Activated T-cell treated with anti-CD3 and anti-CD28 coated beads, Interleukin-2, amount 50 U/mL, for 72 hours (primary cell): ENCODE measurements around the gene WASL. TPM values are rescaled to one million over a fixed set of nuclear protein-coding genes. Genes with fewer than 3 reads are reported as not detected.

ENCODE experiments used
- ATAC-seq, 2 donors: fragments of 150-1000 bp; cut with Tn5 transposase; replicated peaks in 1 of 2; 2 replicates each; pipeline ENCODE4 v1.10.0; 2021; ENCODE audit warnings: moderate library complexity in 2 of 2, mild to moderate bottlenecking in 1 of 2
- DNase-seq, 2 donors: peaks; one replicate each; pipeline ENCODE4 v3.0.0; 2021 to 2022; ENCODE audit warnings: mixed read lengths in 1 of 2
- H3K27ac Mint-ChIP-seq: one replicate; pipeline ENCODE4 v1.8.0; 2022; ENCODE audit warnings: mild to moderate bottlenecking, moderate library complexity, mixed read lengths
- H3K27me3 Mint-ChIP-seq: one replicate; pipeline ENCODE4 v1.8.0; 2022; ENCODE audit warnings: low read depth, mixed read lengths
- H3K36me3 Mint-ChIP-seq, 2 donors: one replicate each; pipeline ENCODE4 v1.8.0; 2022; ENCODE audit warnings: mixed read lengths in 2 of 2, mild to moderate bottlenecking in 1 of 2; ENCODE audit not compliant: insufficient read depth in 2 of 2
- H3K4me1 Mint-ChIP-seq: one replicate; pipeline ENCODE4 v1.8.0; 2022; ENCODE audit warnings: low read depth, mixed read lengths
- H3K4me3 Mint-ChIP-seq, 2 donors: one replicate each; pipeline ENCODE4 v1.8.0; 2022; ENCODE audit warnings: mild to moderate bottlenecking in 2 of 2, mixed read lengths in 2 of 2, moderate library complexity in 2 of 2
- H3K9me3 Mint-ChIP-seq, 2 donors: one replicate each; pipeline ENCODE4 v1.8.0; 2022; ENCODE audit warnings: mixed read lengths in 2 of 2
- total RNA-seq, 2 donors: library from RNA; stranded (reverse); gene quantifications; one replicate each; pipeline ENCODE4 v1.2.3, GENCODE V29; 2022

Gene WASL
- total RNA-seq, 2 donors from 2014 or later = 7.2 to 8.7 TPM

DNA sequence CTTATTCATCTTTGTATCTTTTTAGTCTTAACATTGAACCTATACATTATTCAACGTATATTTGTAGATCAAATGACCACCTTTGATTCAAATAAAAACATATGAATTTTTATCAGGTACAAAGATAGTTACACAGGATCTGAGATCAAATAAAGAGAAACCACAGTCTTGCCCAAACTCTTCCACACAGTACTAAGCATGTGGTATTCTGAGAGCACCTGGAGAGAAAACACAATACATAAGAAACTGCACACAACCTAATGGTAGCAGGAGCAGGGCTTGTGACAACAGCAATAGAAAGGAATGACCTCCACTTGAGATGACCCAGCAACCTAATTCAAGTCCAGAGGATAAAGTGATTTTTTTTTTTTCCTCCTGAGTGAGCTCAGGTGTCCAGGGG is 6.5 kb upstream of the WASL start:
- ATAC-seq = no peak
- Mint-ChIP-seq H3K4me1 (peaks cover 42% of the 10 kb centered on the region), H3K4me3 (no peak overlapping the region), H3K36me3 (no peaks in the 10 kb centered on the region), H3K27ac (no peak overlapping the region), H3K27me3 (no peaks in the 10 kb centered on the region), H3K9me3 (no peaks in the 10 kb centered on the region)
- DNase-seq = no peak

DNA sequence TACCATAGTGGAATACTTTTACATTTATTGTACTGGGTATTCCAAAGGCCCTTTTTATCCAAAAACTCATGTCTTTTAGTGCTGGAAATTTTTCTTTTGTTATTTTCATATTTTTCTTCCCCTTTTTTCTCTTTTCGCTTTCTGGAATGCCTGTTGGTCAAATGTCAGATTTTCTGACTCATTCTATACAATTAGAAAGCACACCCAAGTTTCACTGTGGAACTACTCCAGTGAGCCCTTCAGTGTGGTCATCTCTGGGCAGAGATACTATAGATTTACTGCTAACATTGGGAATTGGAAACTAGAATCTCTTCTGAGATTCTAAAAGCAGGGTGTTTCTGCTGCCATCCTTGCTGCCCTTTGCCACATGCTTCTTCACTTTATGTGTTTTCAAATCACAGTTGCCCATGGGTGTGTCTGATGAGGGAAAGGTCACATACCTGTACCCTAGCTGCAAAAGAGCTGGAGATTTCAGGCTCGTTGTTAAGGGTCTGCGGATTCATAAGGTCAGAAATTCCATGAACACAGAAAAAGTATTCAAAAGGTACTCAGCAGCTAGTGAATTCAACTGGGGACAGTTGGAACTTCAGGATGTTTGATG is 5.6 kb upstream of the WASL start:
- DNase-seq (no peak), ATAC-seq (no peak)
- H3K9me3 Mint-ChIP-seq = no peaks in the 10 kb centered on the region
- no peaks in the 10 kb centered on the region for H3K36me3 Mint-ChIP-seq
- H3K4me3 Mint-ChIP-seq = no peak overlapping the region
- H3K27me3 Mint-ChIP-seq = no peaks in the 10 kb centered on the region
- H3K4me1 Mint-ChIP-seq = peaks cover 42% of the 10 kb centered on the region
- H3K27ac Mint-ChIP-seq = no peak overlapping the region

DNA sequence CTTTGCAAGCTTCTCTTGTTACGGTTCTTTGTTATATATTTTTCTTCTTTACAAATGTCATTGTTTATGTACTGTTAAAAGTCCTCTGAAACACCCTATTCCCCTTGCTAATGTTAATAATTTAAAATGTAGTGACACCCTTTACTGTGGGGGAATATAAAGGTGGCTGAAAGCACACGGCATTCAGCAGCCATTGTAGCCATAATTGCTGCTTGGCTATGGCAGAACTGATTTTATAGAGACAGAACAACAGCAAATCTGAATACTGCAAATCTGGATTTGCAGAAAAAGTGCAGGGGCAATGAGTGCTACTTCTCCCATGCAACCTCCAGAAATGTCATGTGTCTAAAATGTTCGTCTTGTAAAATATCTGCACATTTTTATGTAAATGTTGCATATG is 3.7 kb upstream of the WASL start:
- Mint-ChIP-seq H3K9me3 (no peaks in the 10 kb centered on the region), H3K4me3 (no peak overlapping the region), H3K27me3 (no peaks in the 10 kb centered on the region), H3K36me3 (peaks cover 4 to 8% of the 10 kb centered on the region in 2 donors), H3K27ac (no peak overlapping the region), H3K4me1 (peaks cover 45% of the 10 kb centered on the region)
- ATAC-seq (no peak), DNase-seq (no peak)

DNA sequence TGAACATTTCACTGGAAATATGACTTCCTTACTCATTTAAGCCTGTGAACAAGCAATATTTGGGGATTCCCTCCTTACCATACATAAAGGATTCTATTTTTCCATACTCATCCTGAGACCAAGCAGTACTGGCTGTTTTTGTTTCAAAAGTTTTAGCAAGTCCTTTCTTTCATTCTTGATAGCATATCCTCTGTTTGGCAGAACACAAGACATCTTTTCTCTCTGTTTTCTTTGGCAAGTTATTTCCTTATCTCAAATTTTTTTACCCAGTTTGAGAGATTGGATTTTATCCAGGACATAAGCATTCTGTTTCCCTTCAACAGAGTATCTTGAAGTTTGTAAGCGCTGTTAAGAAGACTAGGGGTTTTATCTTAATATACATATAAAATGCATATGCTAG is 3.0 kb upstream of the WASL start:
- DNase-seq = no peak
- Mint-ChIP-seq H3K36me3 (peaks cover 9 to 12% of the 10 kb centered on the region in 2 donors), H3K27ac (peak overlapping the region; percentile 91), H3K27me3 (no peaks in the 10 kb centered on the region), H3K9me3 (no peaks in the 10 kb centered on the region), H3K4me1 (peaks cover 44% of the 10 kb centered on the region), H3K4me3 (peak overlapping the region in 1 of 2 donors; percentile 70)
- ATAC-seq = no peak

DNA sequence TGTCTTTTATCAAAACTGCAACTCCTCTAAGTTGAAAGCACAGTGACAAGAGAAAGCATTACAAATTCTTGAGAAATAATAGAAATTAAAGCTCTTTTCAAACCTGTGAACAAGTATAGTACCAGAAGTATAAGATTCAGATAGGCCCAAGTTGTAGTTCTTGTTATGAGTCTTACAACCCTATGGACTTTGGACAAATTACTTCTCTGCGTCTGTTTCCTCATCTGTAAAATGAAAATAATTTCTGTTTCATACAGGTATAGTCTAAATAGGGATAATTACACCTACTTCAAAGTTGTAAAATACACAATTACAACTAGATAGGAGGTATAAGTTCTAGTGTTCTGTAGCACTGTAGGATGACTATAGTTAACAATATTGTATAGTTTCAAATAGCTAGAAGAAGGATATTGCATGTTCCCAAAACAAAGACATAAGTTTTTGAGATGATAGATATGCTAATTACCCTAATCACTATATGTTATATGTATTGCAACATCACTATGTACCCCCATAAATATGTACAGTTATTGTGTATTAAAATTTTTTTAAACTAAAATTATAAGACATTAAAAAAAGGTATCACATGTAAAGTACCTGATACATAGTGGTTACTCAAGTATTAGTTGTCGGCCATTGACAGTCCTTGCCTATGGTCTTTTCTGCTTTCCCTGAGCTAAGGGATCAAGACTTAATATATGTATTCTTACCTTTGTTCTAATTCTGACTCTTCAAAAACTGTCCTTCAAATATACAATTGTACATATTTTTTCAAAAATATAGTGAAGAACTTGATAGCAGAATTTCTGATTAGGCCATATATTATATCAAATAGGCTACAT is 1.8 kb upstream of the WASL start:
- no peak overlapping the region for H3K27ac Mint-ChIP-seq

DNA sequence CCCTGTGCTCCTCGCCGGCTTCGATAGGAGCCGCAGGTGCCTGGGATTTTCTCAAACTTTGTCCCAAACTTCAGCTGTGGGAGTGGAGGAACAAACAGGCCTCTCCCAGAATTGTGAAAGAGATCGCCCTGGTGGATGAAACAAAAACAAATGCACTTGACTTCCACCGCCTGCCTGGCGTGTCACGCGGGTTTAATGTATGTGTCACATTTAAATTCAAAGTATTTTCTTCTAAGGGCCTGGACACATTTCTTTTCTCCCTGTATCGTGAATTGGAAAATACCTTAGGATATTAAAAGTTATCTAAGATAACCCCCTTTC is 694 bp upstream of the WASL start:
- H3K27me3 Mint-ChIP-seq = no peaks in the 10 kb centered on the region
- H3K4me3 Mint-ChIP-seq = peak overlapping the region; percentile 97 to 99
- H3K4me1 Mint-ChIP-seq = peaks cover 57% of the 10 kb centered on the region
- peaks cover 9 to 14% of the 10 kb centered on the region in 2 donors for H3K36me3 Mint-ChIP-seq
- H3K9me3 Mint-ChIP-seq = no peaks in the 10 kb centered on the region
- DNase-seq (peak; percentile 35 to 46), ATAC-seq (peak; percentile 8 to 10)
- peak overlapping the region; percentile 95 for H3K27ac Mint-ChIP-seq

More for the DNA sequence above, 1.8 kb upstream of the WASL start:
- Mint-ChIP-seq H3K9me3 (no peaks in the 10 kb centered on the region), H3K4me3 (peak overlapping the region; percentile 55 to 97), H3K4me1 (peaks cover 55% of the 10 kb centered on the region), H3K36me3 (peaks cover 9 to 14% of the 10 kb centered on the region in 2 donors), H3K27me3 (no peaks in the 10 kb centered on the region)
- ATAC-seq (no peak), DNase-seq (no peak)

DNA sequence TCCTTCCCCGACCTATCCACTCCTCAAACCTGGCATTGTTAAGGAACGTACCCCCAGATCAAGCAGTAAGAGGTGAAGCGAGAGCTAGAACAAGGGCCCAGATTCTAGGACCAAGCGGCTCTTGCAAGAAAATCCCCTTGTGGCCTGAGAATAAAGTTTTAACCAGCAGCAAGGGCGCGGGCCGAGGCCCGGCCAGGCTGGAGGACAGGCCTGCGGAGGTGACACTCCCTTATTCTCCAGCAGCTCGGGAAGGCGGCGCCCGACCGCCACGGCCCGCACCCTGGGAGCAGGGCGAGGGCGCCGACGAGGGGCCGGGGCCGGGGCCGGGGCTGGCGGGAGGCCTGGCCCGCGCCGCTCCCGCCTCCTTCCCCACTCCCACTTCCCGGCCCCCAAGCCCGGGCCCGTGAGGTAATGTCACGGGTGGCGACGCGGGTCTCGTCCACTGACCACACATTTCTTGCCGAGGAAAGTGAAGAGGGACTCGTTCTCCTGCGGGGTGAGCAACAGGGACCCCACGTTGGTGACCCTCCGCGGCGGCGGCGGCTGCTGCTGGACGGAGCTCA is 551 bp downstream of the WASL start:
- no peaks in the 10 kb centered on the region for H3K27me3 Mint-ChIP-seq
- H3K27ac Mint-ChIP-seq = peak overlapping the region; percentile 98
- DNase-seq = peak; percentile 39 to 41

DNA sequence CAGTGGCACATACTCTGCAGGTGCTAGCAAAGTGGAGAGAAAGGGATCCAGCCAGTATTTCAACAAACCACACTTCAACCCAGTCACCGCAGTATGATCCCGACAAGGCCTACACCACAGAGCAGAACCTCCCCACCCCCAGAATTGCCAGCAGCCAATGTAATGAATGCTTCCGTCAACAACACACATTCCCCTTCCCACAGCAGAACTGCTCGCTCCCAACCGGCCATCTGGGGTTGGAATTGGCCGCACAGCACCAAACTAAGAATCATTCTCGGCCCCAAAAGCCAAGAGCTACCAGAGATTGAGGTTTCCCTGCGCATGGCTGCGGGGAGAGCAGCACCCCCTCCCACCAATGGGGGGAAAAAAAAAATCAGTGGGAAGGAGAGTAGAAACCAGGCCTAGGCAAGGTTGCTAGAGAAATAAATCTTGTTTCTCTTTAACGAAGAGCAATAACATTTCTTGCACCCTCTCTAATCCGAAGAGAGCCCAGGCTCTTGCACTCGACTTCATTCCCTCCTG is 1.1 kb downstream of the WASL start:
- Mint-ChIP-seq H3K9me3 (no peaks in the 10 kb centered on the region), H3K4me1 (peaks cover 67% of the 10 kb centered on the region), H3K27me3 (no peaks in the 10 kb centered on the region), H3K4me3 (peak overlapping the region; percentile 97 to 99), H3K27ac (peak overlapping the region; percentile 98), H3K36me3 (peaks cover 13 to 14% of the 10 kb centered on the region in 2 donors)
- DNase-seq = peak; percentile 41 to 42
- ATAC-seq = peak in 1 of 2 donors; percentile 6

More for the DNA sequence above, 551 bp downstream of the WASL start:
- Mint-ChIP-seq H3K9me3 (no peaks in the 10 kb centered on the region), H3K4me3 (peak overlapping the region; percentile 97 to 99), H3K36me3 (peaks cover 13 to 14% of the 10 kb centered on the region in 2 donors), H3K4me1 (peaks cover 61% of the 10 kb centered on the region)
- peak; percentile 33 to 35 for ATAC-seq

DNA sequence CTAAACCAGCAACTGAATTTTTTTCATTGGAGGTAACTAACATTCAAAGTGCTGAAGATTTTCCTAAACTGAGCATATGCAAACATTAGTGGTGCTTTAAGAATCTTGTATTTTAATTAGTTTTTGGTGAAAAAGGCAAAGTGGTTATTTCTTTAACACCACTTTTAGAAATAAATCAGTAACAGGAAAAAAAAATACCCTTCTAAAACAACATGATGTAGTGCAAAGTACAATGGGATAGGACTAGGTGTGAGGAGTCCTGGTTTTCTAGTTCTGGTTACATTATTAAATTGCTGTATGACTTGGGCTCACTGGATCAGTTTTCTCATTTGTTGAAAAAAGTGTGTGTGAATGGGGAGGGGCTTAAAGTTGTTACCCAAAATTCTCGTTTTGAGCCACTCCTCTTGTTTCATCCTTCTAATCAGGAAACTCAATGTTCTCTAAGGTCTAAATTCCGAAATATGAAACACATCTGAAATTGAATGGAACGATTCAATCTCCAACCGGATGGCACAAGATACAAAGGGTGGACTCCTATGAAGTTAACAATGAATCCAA is 1.8 kb downstream of the WASL start:
- no peak for ATAC-seq
- H3K4me3 Mint-ChIP-seq = peak overlapping the region; percentile 97 to 99
- H3K4me1 Mint-ChIP-seq = peaks cover 68% of the 10 kb centered on the region
- H3K36me3 Mint-ChIP-seq = peaks cover 13 to 14% of the 10 kb centered on the region in 2 donors
- H3K27ac Mint-ChIP-seq = peak overlapping the region; percentile 98
- no peaks in the 10 kb centered on the region for H3K27me3 Mint-ChIP-seq
- H3K9me3 Mint-ChIP-seq = no peaks in the 10 kb centered on the region
- DNase-seq = no peak

DNA sequence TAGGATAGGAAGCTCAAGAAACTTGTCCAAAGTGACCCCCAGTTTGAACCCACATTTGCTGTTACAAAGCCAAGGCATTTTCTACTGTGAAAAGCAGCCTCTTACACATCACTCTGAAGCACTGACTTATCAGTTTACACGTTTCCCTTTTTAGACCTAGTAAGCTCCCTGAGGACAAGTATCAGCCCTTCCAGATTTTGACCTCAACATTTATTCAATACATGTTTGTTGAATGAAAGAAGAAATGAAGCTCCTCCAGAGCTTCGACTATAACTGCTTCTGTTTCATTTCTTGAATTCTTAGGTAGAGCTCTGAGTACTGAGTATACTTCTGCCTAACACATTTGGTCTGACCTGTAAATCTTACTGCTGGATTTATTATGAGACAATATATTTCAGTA is 2.7 kb downstream of the WASL start:
- Mint-ChIP-seq H3K9me3 (no peaks in the 10 kb centered on the region), H3K27me3 (no peaks in the 10 kb centered on the region), H3K4me1 (peaks cover 60% of the 10 kb centered on the region), H3K36me3 (peaks cover 13 to 14% of the 10 kb centered on the region in 2 donors), H3K4me3 (peak overlapping the region; percentile 97 to 99), H3K27ac (peak overlapping the region; percentile 98)
- DNase-seq (no peak), ATAC-seq (no peak)

DNA sequence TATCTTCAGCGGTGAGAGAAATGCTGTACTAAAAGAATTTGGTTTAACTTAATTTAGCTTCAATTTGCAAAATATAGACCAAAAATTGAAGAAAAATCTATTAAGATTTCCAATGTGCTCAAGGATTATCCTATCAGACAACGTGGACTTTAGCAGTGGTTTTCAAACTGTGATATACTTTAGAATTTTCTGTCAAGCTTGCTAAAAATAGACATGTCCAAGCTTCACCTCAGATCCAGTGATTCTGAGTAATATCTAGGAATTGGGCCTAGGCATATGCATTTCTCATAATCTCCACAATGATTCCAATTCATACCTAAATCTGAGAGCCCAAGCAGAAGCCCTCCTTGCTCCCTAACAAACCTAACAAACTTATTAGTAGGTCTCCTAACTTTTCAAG is 3.4 kb downstream of the WASL start:
- no peaks in the 10 kb centered on the region for H3K27me3 Mint-ChIP-seq
- H3K9me3 Mint-ChIP-seq = no peaks in the 10 kb centered on the region
- H3K4me3 Mint-ChIP-seq = peak overlapping the region; percentile 97 to 99
- H3K27ac Mint-ChIP-seq = peak overlapping the region; percentile 98
- peaks cover 13 to 14% of the 10 kb centered on the region in 2 donors for H3K36me3 Mint-ChIP-seq
- ATAC-seq = no peak
- peaks cover 62% of the 10 kb centered on the region for H3K4me1 Mint-ChIP-seq
- DNase-seq = no peak

DNA sequence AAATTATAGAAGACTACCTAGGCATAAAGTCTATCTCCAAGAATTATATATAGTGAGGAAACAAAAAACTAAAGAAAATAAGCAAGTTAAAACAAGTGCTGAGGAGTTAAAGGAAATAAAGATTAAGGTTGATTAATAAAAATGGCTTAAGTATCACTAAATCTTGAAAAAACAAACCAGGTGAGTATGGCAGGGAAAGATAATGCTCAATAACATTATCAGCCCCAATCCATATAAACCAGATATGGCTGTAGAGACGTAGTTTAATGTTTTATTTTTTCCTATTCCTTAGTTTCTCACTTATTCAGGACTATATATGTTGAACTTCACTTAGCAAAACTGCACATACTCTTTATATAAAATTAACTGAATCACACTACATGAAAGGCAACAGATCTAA is 4.4 kb downstream of the WASL start:
- Mint-ChIP-seq H3K27ac (no peak overlapping the region), H3K4me3 (peak overlapping the region in 1 of 2 donors; percentile 34), H3K9me3 (no peaks in the 10 kb centered on the region), H3K4me1 (peaks cover 62% of the 10 kb centered on the region), H3K27me3 (no peaks in the 10 kb centered on the region), H3K36me3 (peaks cover 13 to 14% of the 10 kb centered on the region in 2 donors)
- no peak for ATAC-seq
- no peak for DNase-seq

DNA sequence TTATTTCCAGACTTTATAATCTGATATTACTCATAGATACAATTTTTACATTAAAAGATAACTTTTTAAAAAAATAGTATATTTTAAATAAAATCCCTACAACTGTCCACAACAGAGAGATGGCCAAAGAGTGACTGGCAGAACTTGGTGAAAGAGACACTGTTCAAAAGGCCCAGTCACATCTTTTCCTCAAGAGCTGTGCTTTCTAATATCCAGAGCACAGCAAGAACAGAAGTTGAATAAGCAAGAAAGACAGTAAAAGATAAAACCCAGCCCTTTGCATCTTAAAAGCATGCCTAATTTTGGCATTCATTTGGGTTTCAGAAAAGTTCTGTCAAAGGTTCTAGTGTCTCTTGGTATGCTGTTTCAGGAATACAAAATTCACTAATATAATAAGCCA is 6.9 kb downstream of the WASL start:
- H3K9me3 Mint-ChIP-seq = no peaks in the 10 kb centered on the region
- DNase-seq (no peak), ATAC-seq (peak in 1 of 2 donors; percentile 62)
- H3K27me3 Mint-ChIP-seq = no peaks in the 10 kb centered on the region
- peak overlapping the region in 1 of 2 donors; percentile 55 for H3K4me3 Mint-ChIP-seq
- H3K36me3 Mint-ChIP-seq = peaks cover 4 to 6% of the 10 kb centered on the region in 2 donors
- no peak overlapping the region for H3K27ac Mint-ChIP-seq
- H3K4me1 Mint-ChIP-seq = peaks cover 55% of the 10 kb centered on the region
